B cell (primary cell): Measurements from ENCODE around the gene LSM14A. TPM values are rescaled to one million over a fixed set of nuclear protein-coding genes. Genes with fewer than 3 reads are reported as not detected.

Experiments used
- ATAC-seq: fragments of 200-7000 bp; cut with Tn5 transposase; one replicate; pipeline ENCODE4 v1.10.0; 2021; ENCODE audit warnings: low read depth, mild to moderate bottlenecking, moderate number of reproducible peaks, moderate library complexity
- CTCF ChIA-PET: fragments of 350-600 bp; sonication (Branson Sonifier 250); formaldehyde crosslinking; loops from one replicate; lab custom pipeline; 2021; ENCODE audit warnings: antibody characterized with exemption, inconsistent platforms; lab: Charles Lee
- POLR2A ChIA-PET: fragments of 350-600 bp; sonication (Branson Sonifier 250); formaldehyde crosslinking; loops from one replicate; lab custom pipeline; 2021; ENCODE audit warnings: antibody characterized with exemption; lab: Charles Lee
- DNase-seq: peaks from one replicate; pipeline ENCODE4 v3.0.0; 2013
- H2AFZ ChIP-seq: 2 replicates; pipeline ENCODE4 v1.6.1; 2012; ENCODE audit warnings: mild to moderate bottlenecking, low read depth, low read length; ENCODE audit not compliant: insufficient read depth, poor library complexity, severe bottlenecking
- H3K27ac ChIP-seq, 2 donors: 1 replicate in 1 of 2; 2 replicates in 1 of 2; pipeline ENCODE4 v1.5.1; 2012 to 2013; ENCODE audit warnings: low read length in 2 of 2, mild to moderate bottlenecking in 2 of 2, moderate library complexity in 1 of 2
- H3K27me3 ChIP-seq, 4 experiments: fragments of 200-600 bp in 1 of 4; sonication (generic) in 1 of 4; replicated peaks in 1 of 4; 1 replicate in 2 of 4; 2 replicates in 2 of 4; pipeline versions ENCODE4 v1.6.1 to v1.7.0; 2013 to 2016; ENCODE audit warnings: low read length in 3 of 4, mild to moderate bottlenecking in 2 of 4, mixed read lengths in 1 of 4, moderate library complexity in 1 of 4; ENCODE audit not compliant: insufficient read depth in 4 of 4, control insufficient read depth in 3 of 4; ENCODE audit errors: control extremely low read depth in 1 of 4
- H3K36me3 ChIP-seq, 2 experiments: replicated peaks in 1 of 2; 1 replicate in 1 of 2; 2 replicates in 1 of 2; pipeline versions ENCODE4 v1.6.1 to v1.7.1; 2013; ENCODE audit warnings: low read length in 1 of 2; ENCODE audit not compliant: insufficient read depth in 2 of 2, control insufficient read depth in 1 of 2; ENCODE audit errors: control extremely low read depth in 1 of 2, extremely low read depth in 1 of 2
- H3K4me1 ChIP-seq, 2 donors: fragments of 200-600 bp in 1 of 2; sonication (generic) in 1 of 2; 1 replicate in 1 of 2; 2 replicates in 1 of 2; pipeline versions ENCODE4 v1.5.1 to v1.6.1; 2013 to 2017; ENCODE audit warnings: low read length in 2 of 2; ENCODE audit not compliant: control insufficient read depth in 2 of 2, insufficient read depth in 2 of 2
- H3K4me2 ChIP-seq: replicated peaks from 2 replicates; pipeline ENCODE3; 2012; ENCODE audit warnings: mild to moderate bottlenecking, low read depth, low read length; ENCODE audit not compliant: poor library complexity, severe bottlenecking
- H3K4me3 ChIP-seq, 5 experiments: fragments of 200-600 bp in 1 of 5; sonication (generic) in 1 of 5; 1 replicate in 3 of 5; 2 replicates in 2 of 5; pipeline versions ENCODE4 v1.5.1 to v1.7.0; 2011 to 2016; ENCODE audit warnings: low read length in 4 of 5, mild to moderate bottlenecking in 4 of 5, low read depth in 2 of 5, control low read depth in 1 of 5, moderate library complexity in 1 of 5; ENCODE audit not compliant: insufficient read depth in 1 of 5; ENCODE audit errors: control extremely low read depth in 1 of 5, extremely low read depth in 1 of 5
- H3K79me2 ChIP-seq: fragments of 200-600 bp; sonication (generic); one replicate; pipeline ENCODE4 v1.6.0; 2016; ENCODE audit warnings: low read length; ENCODE audit not compliant: control insufficient read depth, insufficient read depth
- H3K9ac ChIP-seq: fragments of 200-600 bp; sonication (generic); 2 replicates; pipeline ENCODE4 v1.6.1; 2017; ENCODE audit warnings: mild to moderate bottlenecking, low read length, moderate library complexity
- H3K9me3 ChIP-seq, 3 donors: one replicate each; pipeline versions ENCODE4 v1.6.1 to v1.7.1; 2013; ENCODE audit warnings: low read length in 2 of 3; ENCODE audit not compliant: control insufficient read depth in 2 of 3, insufficient read depth in 1 of 3; ENCODE audit errors: control extremely low read depth in 1 of 3
- H4K20me1 ChIP-seq: 2 replicates; pipeline ENCODE4 v1.6.0; 2012; ENCODE audit warnings: mild to moderate bottlenecking, low read length; ENCODE audit not compliant: insufficient read depth, control insufficient read depth, poor library complexity, severe bottlenecking
- H3K27ac Mint-ChIP-seq: one replicate; pipeline ENCODE4 v1.8.0; 2021; ENCODE audit warnings: mixed read lengths
- H3K27me3 Mint-ChIP-seq: one replicate; pipeline ENCODE4 v1.8.0; 2021; ENCODE audit warnings: mixed read lengths
- H3K4me1 Mint-ChIP-seq: one replicate; pipeline ENCODE4 v1.8.0; 2021; ENCODE audit warnings: mixed read lengths
- H3K4me3 Mint-ChIP-seq: one replicate; pipeline ENCODE4 v1.8.0; 2021; ENCODE audit warnings: mixed read lengths
- H3K9me3 Mint-ChIP-seq: one replicate; pipeline ENCODE4 v1.8.0; 2022; ENCODE audit warnings: mixed read lengths; ENCODE audit not compliant: insufficient read depth
- CTCF ChIP-seq: fragments of 200-600 bp; IDR thresholded peaks from one replicate; pipeline ENCODE4 v1.8.0; 2022; ENCODE audit warnings: antibody characterized with exemption, mild to moderate bottlenecking
- EZH2 ChIP-seq: IDR thresholded peaks from 2 replicates; pipeline ENCODE4 v1.6.1; 2012; ENCODE audit warnings: borderline replicate concordance, low read depth, mild to moderate bottlenecking, moderate library complexity, low read length; ENCODE audit not compliant: insufficient read depth, poor library complexity, severe bottlenecking
- WGBS: methylation state at CpG from one replicate; pipeline ENCODE4 v1.1.5; 2013; ENCODE audit warnings: missing lambda C conversion rate; ENCODE audit not compliant: insufficient coverage; 5-methylcytosine and 5-hydroxymethylcytosine counted together
- intact Hi-C: fragments of 100-400 bp; cut with micrococcal nuclease; formaldehyde crosslinking; loops from one replicate; pipeline ENCODE4 v1.10.0; 2022
- polyA plus RNA-seq: library from polyadenylated mRNA; depleted of rRNA; stranded (reverse); fragments of >200 nt; gene quantifications from 2 replicates; pipeline ENCODE4 v1.2.3, GENCODE V29; 2012
- total RNA-seq, 2 donors: library from RNA; stranded (reverse); fragments of 120-200 nt in 1 of 2; gene quantifications; 1 replicate in 1 of 2; 2 replicates in 1 of 2; pipeline versions ENCODE4 v1.2.3 to v1.2.4, GENCODE V29; 2013 to 2022

The LSM14A gene
- total and polyA plus RNA-seq, 2 donors (not counting 1 experiment from before 2014, with no cell fraction given): 90.7 to 163 TPM

GRCh38 chr19:34269968-34270621 lies 97.8 kb downstream of the LSM14A start:
- peak overlapping the region; percentile 60 for H3K4me3 Mint-ChIP-seq
- H3K27me3 Mint-ChIP-seq: no peaks in the 10 kb centered on the region
- TF ChIP-seq EZH2 (no peak), CTCF (no peak)
- peak overlapping the region; percentile 70 for H3K4me2 ChIP-seq
- ATAC-seq (peak; percentile 87), DNase-seq (peak; percentile 90)
- peaks cover 79 to 83% of the 10 kb centered on the region in 2 donors for H3K4me1 ChIP-seq
- no peaks in the 10 kb centered on the region for H3K36me3 ChIP-seq
- H3K27ac Mint-ChIP-seq: peak overlapping the region; percentile 84
- peak overlapping the region; percentile 65 for H3K9ac ChIP-seq
- ChIA-PET POLR2A (interaction anchor here (0.6 to 1.6 kb wide), 9 partner anchors 12 to 98 kb away, joined by 3 to 12 read pairs (median 4); partner anchors contain the start of genes GARRE1 and LSM14A), CTCF (interaction anchor here (1.0 to 2.9 kb wide), 6 partner anchors 9 to 94 kb away, joined by 3 to 16 read pairs (median 4); no protein-coding TSS in a partner anchor)
- no peaks in the 10 kb centered on the region for H3K27me3 ChIP-seq
- peaks cover 76% of the 10 kb centered on the region for H3K4me1 Mint-ChIP-seq
- no peaks in the 10 kb centered on the region for H4K20me1 ChIP-seq
- no peaks in the 10 kb centered on the region for H3K9me3 ChIP-seq
- peak overlapping the region; percentile 21 to 51 (median 38) for H3K4me3 ChIP-seq
- H3K79me2 ChIP-seq: peaks cover 91% of the 10 kb centered on the region
- H2AFZ ChIP-seq: peak overlapping the region; percentile 69
- H3K9me3 Mint-ChIP-seq: no peaks in the 10 kb centered on the region
- H3K27ac ChIP-seq: peak overlapping the region; percentile 86 to 96
- intact Hi-C loops: loop anchor here (1.0 to 5.0 kb wide), 4 partner anchors 16 to 898 kb away; partner anchors contain the start of genes CEBPG and GARRE1
- 0% methylated on average over 1 of the region's 5 CpGs for whole genome bisulfite sequencing

- no peak for TF ChIP-seq CTCF
- no peak for TF ChIP-seq EZH2
- Histone ChIP-seq H3K4me3 (peak overlapping the region in 1 of 5 experiments; percentile 33), H3K79me2 (peaks cover 92% of the 10 kb centered on the region), H3K9ac (peak overlapping the region; percentile 54), H3K4me2 (peak overlapping the region; percentile 68), H3K27ac (peak overlapping the region; percentile 86 to 96), H4K20me1 (no peaks in the 10 kb centered on the region), H2AFZ (peak overlapping the region; percentile 63), H3K27me3 (no peaks in the 10 kb centered on the region), H3K9me3 (no peaks in the 10 kb centered on the region), H3K4me1 (peaks cover 85 to 86% of the 10 kb centered on the region in 2 donors), H3K36me3 (no peaks in the 10 kb centered on the region)
- DNase-seq (no peak), ATAC-seq (no peak)
- CTCF ChIA-PET: interaction anchor here (0.9 to 1.0 kb wide), 3 partner anchors 41 to 73 kb away, joined by 3 to 4 read pairs (median 3); no protein-coding TSS in a partner anchor
- POLR2A ChIA-PET: interaction anchor here (0.6 kb wide), 1 partner anchor 23 kb away, joined by 3 read pairs; no protein-coding TSS in a partner anchor
- H3K27ac Mint-ChIP-seq: peak overlapping the region; percentile 88
- intact Hi-C loops: loop anchor here (5.0 kb wide), 2 partner anchors 44 to 901 kb away; partner anchors contain the start of gene CEBPG
- peaks cover 87% of the 10 kb centered on the region for H3K4me1 Mint-ChIP-seq
- H3K27me3 Mint-ChIP-seq: no peaks in the 10 kb centered on the region
- WGBS: no CpG with 5 or more reads among the region's 4 CpGs
- peak overlapping the region; percentile 54 for H3K4me3 Mint-ChIP-seq
- H3K9me3 Mint-ChIP-seq: no peaks in the 10 kb centered on the region
Measured at GRCh38 chr19:34273121-34273520, 100.8 kb downstream of the LSM14A start.
